Right lobe of liver (tissue), 6 donors: ENCODE measurements around the gene CACNA2D3. TPM values are rescaled to one million over a fixed set of nuclear protein-coding genes. Genes with fewer than 3 reads are reported as not detected.

ENCODE experiments used
- ATAC-seq, 4 donors: fragments of 200-7000 bp; cut with Tn5 transposase; one replicate each; pipeline ENCODE4 v1.9.1; 2020; ENCODE audit warnings: mild to moderate bottlenecking in 4 of 4, moderate library complexity in 4 of 4
- DNase-seq, 3 donors: peaks; one replicate each; pipeline ENCODE4 v3.0.0-alpha.2; 2020
- H3K27ac ChIP-seq, 3 donors: fragments of 200-600 bp; one replicate each; pipeline ENCODE4 v1.8.0; 2022
- H3K27me3 ChIP-seq, 2 donors: fragments of 200-600 bp; one replicate each; pipeline ENCODE4 v1.8.0; 2022
- H3K36me3 ChIP-seq, 4 donors: fragments of 200-600 bp; sonication (generic) in 1 of 4; one replicate each; pipeline versions ENCODE4 v1.5.1 to v1.8.0; 2017 to 2022; ENCODE audit warnings: control low read depth in 1 of 4
- H3K4me1 ChIP-seq, 4 donors: fragments of 200-600 bp; sonication (generic) in 1 of 4; one replicate each; pipeline versions ENCODE4 v1.5.1 to v1.8.0; 2017 to 2022; ENCODE audit warnings: control low read depth in 1 of 4
- H3K4me3 ChIP-seq, 3 donors: fragments of 200-600 bp; one replicate each; pipeline ENCODE4 v1.8.0; 2022
- H3K9me3 ChIP-seq, 4 donors: fragments of 200-600 bp; sonication (generic) in 1 of 4; one replicate each; pipeline versions ENCODE4 v1.5.1 to v1.8.0; 2017 to 2022; ENCODE audit warnings: control low read depth in 1 of 4
- CTCF ChIP-seq, 4 donors: fragments of 200-600 bp in 3 of 4; fragments of 450-650 bp in 1 of 4; IDR thresholded peaks; one replicate each; pipeline versions ENCODE4 v1.5.1 to v1.8.0; 2016 to 2022; ENCODE audit warnings: antibody characterized with exemption in 4 of 4, mild to moderate bottlenecking in 2 of 4
- POLR2A ChIP-seq: fragments of 450-650 bp; IDR thresholded peaks from one replicate; pipeline ENCODE4 v1.6.1; 2017; ENCODE audit warnings: antibody characterized with exemption, mild to moderate bottlenecking
- WGBS: methylation state at CpG from one replicate; pipeline ENCODE4 v1.1.6; 2018; ENCODE audit warnings: low coverage, low lambda C conversion rate; ENCODE audit not compliant: insufficient coverage; ENCODE audit errors: missing lambda C conversion rate; 5-methylcytosine and 5-hydroxymethylcytosine counted together
- intact Hi-C, 2 donors: fragments of 100-400 bp; cut with DNase I; formaldehyde crosslinking; loops; one replicate each; pipeline versions ENCODE4 v1.11.2 to v1.14.1; 2022
- total RNA-seq, 6 experiments: library from RNA; depleted of rRNA in 2 of 6; stranded (reverse); fragments of >200 nt in 2 of 6; fragmentation: NEBNext Ultra II Directional in 3 of 6; extraction: Animal tissue kit (Norgen Biotek cat#: 25700) in 3 of 6; gene quantifications; one replicate each; pipeline versions ENCODE4 v1.1.0 to v1.2.4, GENCODE V29; 2016 to 2023
- donor health status: DM: no; HTN: yes; CAD: no.
- donor health status: DM: no; HTN: no; CAD: no.
- donor health status: DM: no; HTN: no; CAD: no.
- donor health status: DM: no; HTN: yes; CAD: no.
- donor health status: DM: no; HTN: yes; CAD: no.

The CACNA2D3 gene
- total RNA-seq, 6 experiments from 2014 or later = 0.28 to 0.87 TPM; not detected in 4

GRCh38 chr3:54530091-54530490, 407.7 kb downstream of the CACNA2D3 start:
- Histone ChIP-seq H3K27me3 (no peaks in the 10 kb centered on the region), H3K36me3 (no peaks in the 10 kb centered on the region), H3K9me3 (no peaks in the 10 kb centered on the region), H3K4me3 (no peak overlapping the region), H3K4me1 (no peaks in the 10 kb centered on the region), H3K27ac (no peak overlapping the region)
- TF ChIP-seq CTCF (IDR thresholded peaks at IDR 0.05) (no peak), POLR2A (no peak)
- no peak for ATAC-seq
- intact Hi-C loops = no loop called here
- whole genome bisulfite sequencing = 81% methylated on average over 3 of the region's 5 CpGs
- no peak for DNase-seq

GRCh38 chr3:54530944-54531343, 408.6 kb downstream of the CACNA2D3 start:
- no peak for DNase-seq
- ATAC-seq = no peak
- Histone ChIP-seq H3K4me3 (no peak overlapping the region), H3K27me3 (no peaks in the 10 kb centered on the region), H3K27ac (no peak overlapping the region), H3K9me3 (no peaks in the 10 kb centered on the region), H3K4me1 (no peaks in the 10 kb centered on the region), H3K36me3 (no peaks in the 10 kb centered on the region)
- intact Hi-C loops = no loop called here
- TF ChIP-seq POLR2A (no peak), CTCF (IDR thresholded peaks at IDR 0.05) (no peak)
- 27% methylated on average over 5 of the region's 5 CpGs for WGBS

GRCh38 chr3:54531741-54532140, 409.4 kb downstream of the CACNA2D3 start:
- intact Hi-C loops = no loop called here
- H3K4me3 ChIP-seq = no peak overlapping the region
- H3K36me3 ChIP-seq = no peaks in the 10 kb centered on the region
- no peaks in the 10 kb centered on the region for H3K9me3 ChIP-seq
- H3K27ac ChIP-seq = no peak overlapping the region
- no peaks in the 10 kb centered on the region for H3K4me1 ChIP-seq
- H3K27me3 ChIP-seq = no peaks in the 10 kb centered on the region
- DNase-seq (no peak), ATAC-seq (no peak)
- TF ChIP-seq CTCF (IDR thresholded peaks at IDR 0.05) (no peak), POLR2A (no peak)
- WGBS = 67% methylated on average over 5 of the region's 6 CpGs

GRCh38 chr3:54533856-54534255, 411.5 kb downstream of the CACNA2D3 start:
- WGBS = 29% methylated on average over 4 of the region's 4 CpGs
- TF ChIP-seq POLR2A = no peak
- TF ChIP-seq CTCF (IDR thresholded peaks at IDR 0.05) = no peak
- Histone ChIP-seq H3K4me1 (no peaks in the 10 kb centered on the region), H3K4me3 (no peak overlapping the region), H3K36me3 (no peaks in the 10 kb centered on the region), H3K9me3 (no peaks in the 10 kb centered on the region), H3K27ac (no peak overlapping the region), H3K27me3 (no peaks in the 10 kb centered on the region)
- intact Hi-C loops = no loop called here
- DNase-seq (no peak), ATAC-seq (no peak)

DNA sequence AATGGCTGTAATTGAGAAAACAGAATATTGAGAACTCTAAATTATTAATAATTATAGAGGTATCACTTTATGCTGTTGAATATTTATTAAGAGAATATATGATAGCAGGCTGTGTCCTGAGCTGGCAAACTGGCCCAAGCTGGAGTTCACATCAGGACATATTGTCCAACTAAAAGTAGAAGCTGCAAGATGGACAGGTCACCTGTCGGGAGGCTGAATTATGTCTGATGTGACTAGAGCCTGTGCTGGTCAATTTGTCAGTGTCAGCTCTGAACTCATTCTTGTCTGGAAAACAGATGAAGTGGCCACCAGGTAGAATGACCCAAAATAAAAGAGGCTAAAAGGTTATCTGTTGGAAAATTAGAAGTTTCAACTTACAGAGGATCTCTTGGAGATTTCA, 413.3 kb downstream of the CACNA2D3 start:
- 75% methylated on average over 1 of the region's 1 CpG for WGBS
- no peak for ATAC-seq

More for the DNA sequence above, 413.3 kb downstream of the CACNA2D3 start:
- Histone ChIP-seq H3K9me3 (no peaks in the 10 kb centered on the region), H3K27me3 (no peaks in the 10 kb centered on the region), H3K27ac (no peak overlapping the region), H3K4me1 (no peaks in the 10 kb centered on the region), H3K36me3 (no peaks in the 10 kb centered on the region), H3K4me3 (no peak overlapping the region)
- no peak for DNase-seq
- no peak for TF ChIP-seq CTCF (IDR thresholded peaks at IDR 0.05)
- no peak for TF ChIP-seq POLR2A
- intact Hi-C loops = no loop called here
